Body of pancreas (tissue), 4 donors: ENCODE results near the gene NUP214.

Source experiments
- CTCF ChIP-seq, 7 experiments: fragments of 450-650 bp in 4 of 7; fragments of 200-600 bp in 3 of 7; sonication (generic) in 3 of 7; IDR thresholded peaks; one replicate each; pipeline ENCODE4 v1.5.1; 2016 to 2019; ENCODE audit warnings: antibody characterized with exemption in 7 of 7
- POLR2A ChIP-seq, 3 donors: fragments of 450-650 bp; IDR thresholded peaks; one replicate each; pipeline ENCODE4 v1.6.1; 2016; ENCODE audit warnings: antibody characterized with exemption in 3 of 3, mild to moderate bottlenecking in 2 of 3

DNA sequence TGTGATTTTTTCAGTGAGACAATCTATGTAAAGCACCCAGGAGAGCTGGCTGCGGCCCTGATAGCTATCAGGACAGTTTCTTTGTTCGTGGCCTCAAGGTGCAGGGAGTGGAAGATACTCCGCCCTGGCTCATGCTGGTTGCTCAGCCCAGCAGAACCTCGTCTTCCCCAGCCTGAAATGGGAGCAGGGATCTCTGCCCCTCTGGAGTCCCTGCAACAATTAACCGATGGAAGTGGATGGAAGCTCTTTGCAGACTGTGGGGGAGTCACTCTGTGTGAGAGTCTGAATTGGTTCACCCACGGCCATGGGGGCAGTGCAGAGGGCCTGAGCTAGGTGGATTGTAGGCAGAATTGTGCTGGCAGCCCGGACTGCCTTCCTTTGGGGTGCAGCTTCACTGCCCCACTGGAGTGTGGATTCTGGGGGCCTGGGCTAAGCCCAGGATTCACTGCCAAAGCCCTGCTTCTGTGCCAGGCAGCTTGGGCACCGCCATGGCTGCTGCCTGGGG is 26.2 kb upstream of the NUP214 start:
- no peak for TF ChIP-seq CTCF (IDR thresholded peaks at IDR 0.05)
- TF ChIP-seq POLR2A (IDR thresholded peaks at IDR 0.05), result no peak
